Brain microvascular endothelial cell (primary cell): ENCODE measurements around the gene TFDP2.
"Not testable (repeated sequence)": the region's sequence is repeated elsewhere in the genome, so short reads cannot be mapped to it uniquely, and the experiment has no call there.

Experiments used
- DNase-seq: peaks from one replicate; pipeline ENCODE4 v3.0.0-alpha.2; 2020
- H3K27ac ChIP-seq: fragments of 250-450 bp; sonication (Bioruptor Pico); 2 replicates; pipeline ENCODE4 v1.5.1; 2020; ENCODE audit warnings: mild to moderate bottlenecking, moderate library complexity
- H3K27me3 ChIP-seq: fragments of 250-450 bp; sonication (Bioruptor Pico); replicated peaks from 2 replicates; pipeline ENCODE4 v1.5.1; 2020; ENCODE audit warnings: mild to moderate bottlenecking
- H3K36me3 ChIP-seq: fragments of 250-450 bp; sonication (Bioruptor Pico); replicated peaks from 2 replicates; pipeline ENCODE4 v1.5.1; 2020; ENCODE audit warnings: mild to moderate bottlenecking
- H3K4me3 ChIP-seq: 2 replicates; pipeline ENCODE4 v1.5.1; 2011; ENCODE audit warnings: low read depth, mild to moderate bottlenecking, control low read depth, low read length, moderate library complexity
- CTCF ChIP-seq: IDR thresholded peaks from 2 replicates; pipeline ENCODE4 v1.5.1; 2011; ENCODE audit warnings: low read depth, mild to moderate bottlenecking, moderate library complexity, low read length, control low read depth, inconsistent platforms; ENCODE audit errors: missing control alignments
- in situ Hi-C: cut with HindIII; loops from 2 replicates; pipeline ENCODE4 v1.10.0; 2017; ENCODE audit warnings: low sequenced_read_pairs, low pct_ligation_motif_present

The TFDP2 gene

GRCh38 chr3:142151240-142151639 is 1.9 kb upstream of the TFDP2 start:
- no peak for DNase-seq
- Histone ChIP-seq H3K36me3 (no peaks in the 10 kb centered on the region), H3K27ac (no peak overlapping the region), H3K27me3 (no peaks in the 10 kb centered on the region), H3K4me3 (no peak overlapping the region)
- in situ Hi-C loops, result no loop called here
- TF ChIP-seq CTCF, result no peak

- in situ Hi-C loops, result no loop called here
- TF ChIP-seq CTCF, result no peak
- Histone ChIP-seq H3K27ac (no peak overlapping the region), H3K27me3 (no peaks in the 10 kb centered on the region), H3K4me3 (no peak overlapping the region), H3K36me3 (no peaks in the 10 kb centered on the region)
- DNase-seq, result no peak
Measured at GRCh38 chr3:142150271-142150670, 927 bp upstream of the TFDP2 start.

GRCh38 chr3:142149673-142149992 is 289 bp upstream of the TFDP2 start:
- Histone ChIP-seq H3K27ac (peak overlapping the region; percentile 60), H3K36me3 (no peaks in the 10 kb centered on the region), H3K4me3 (peak overlapping the region; percentile 78), H3K27me3 (no peaks in the 10 kb centered on the region)
- DNase-seq, result no peak
- TF ChIP-seq CTCF, result no peak
- in situ Hi-C loops, result loop anchor here (25.0 kb wide), 1 partner anchor 138 kb away; no protein-coding TSS in a partner anchor

GRCh38 chr3:142148044-142148791 is 1.1 kb downstream of the TFDP2 start:
- no peak for TF ChIP-seq CTCF
- DNase-seq, result no peak
- peak overlapping the region; percentile 78 for H3K4me3 ChIP-seq
- in situ Hi-C loops, result loop anchor here (25.0 kb wide), 1 partner anchor 139 kb away; no protein-coding TSS in a partner anchor
- no peak overlapping the region for H3K27ac ChIP-seq
- no peaks in the 10 kb centered on the region for H3K36me3 ChIP-seq
- H3K27me3 ChIP-seq, result no peaks in the 10 kb centered on the region

GRCh38 chr3:142144587-142144986 is 4.8 kb downstream of the TFDP2 start:
- not testable (repeated sequence) for H3K4me3 ChIP-seq, H3K27ac ChIP-seq, H3K36me3 ChIP-seq, H3K27me3 ChIP-seq, DNase-seq
- in situ Hi-C loops, result loop anchor here (25.0 kb wide), 1 partner anchor 143 kb away; no protein-coding TSS in a partner anchor

- in situ Hi-C loops, result loop anchor here (25.0 kb wide), 1 partner anchor 147 kb away; no protein-coding TSS in a partner anchor
- not testable (repeated sequence) for DNase-seq, H3K4me3 ChIP-seq
Measured at GRCh38 chr3:142140608-142141285, 8.6 kb downstream of the TFDP2 start.

GRCh38 chr3:142137089-142137488 is 12.3 kb downstream of the TFDP2 start:
- not testable (repeated sequence) for DNase-seq, H3K27ac ChIP-seq, H3K36me3 ChIP-seq, H3K27me3 ChIP-seq, H3K4me3 ChIP-seq
- in situ Hi-C loops, result loop anchor here (25.0 kb wide), 1 partner anchor 150 kb away; no protein-coding TSS in a partner anchor

More at GRCh38 chr3:142140608-142141285, 8.6 kb downstream of the TFDP2 start:
- H3K27ac ChIP-seq, H3K27me3 ChIP-seq, H3K36me3 ChIP-seq: not testable (repeated sequence)
- TF ChIP-seq CTCF, result peak; percentile 2
